HAP-1 (cell line): Measurements from ENCODE around the gene TSHZ2.
"Not testable (repeated sequence)": the region's sequence is repeated elsewhere in the genome, so short reads cannot be mapped to it uniquely, and the experiment has no call there.

Experiments used
- DNase-seq, 2 experiments: peaks; one replicate each; pipeline ENCODE4 v3.0.0-alpha.2; 2016 to 2020; ENCODE audit warnings: low spot score in 2 of 2
- H3K27me3 ChIP-seq: fragments of 250-450 bp; sonication (Bioruptor Pico); 2 replicates; pipeline ENCODE4 v1.5.1; 2020; ENCODE audit warnings: low read depth, mild to moderate bottlenecking, moderate library complexity
- H3K36me3 ChIP-seq: fragments of 250-450 bp; sonication (Bioruptor Pico); replicated peaks from 2 replicates; pipeline ENCODE4 v1.5.1; 2020; ENCODE audit warnings: mild to moderate bottlenecking
- H3K4me1 ChIP-seq: fragments of 250-450 bp; sonication (Bioruptor Pico); 2 replicates; pipeline ENCODE4 v1.5.1; 2020; ENCODE audit warnings: mild to moderate bottlenecking
- H3K4me3 ChIP-seq: fragments of 250-450 bp; sonication (Bioruptor Pico); 2 replicates; pipeline ENCODE4 v1.5.1; 2020; ENCODE audit warnings: mild to moderate bottlenecking, moderate library complexity
- H3K9me3 ChIP-seq: fragments of 250-450 bp; sonication (Bioruptor Pico); 2 replicates; pipeline ENCODE4 v1.5.1; 2020; ENCODE audit warnings: mild to moderate bottlenecking, moderate library complexity
- in situ Hi-C: fragments of 300-500 bp; cut with MboI; formaldehyde crosslinking; loops from 3 replicates; pipeline ENCODE4 v1.14.3; 2020; ENCODE audit warnings: low sequenced_read_pairs, inconsistent platforms, mixed read lengths

The TSHZ2 gene

DNA sequence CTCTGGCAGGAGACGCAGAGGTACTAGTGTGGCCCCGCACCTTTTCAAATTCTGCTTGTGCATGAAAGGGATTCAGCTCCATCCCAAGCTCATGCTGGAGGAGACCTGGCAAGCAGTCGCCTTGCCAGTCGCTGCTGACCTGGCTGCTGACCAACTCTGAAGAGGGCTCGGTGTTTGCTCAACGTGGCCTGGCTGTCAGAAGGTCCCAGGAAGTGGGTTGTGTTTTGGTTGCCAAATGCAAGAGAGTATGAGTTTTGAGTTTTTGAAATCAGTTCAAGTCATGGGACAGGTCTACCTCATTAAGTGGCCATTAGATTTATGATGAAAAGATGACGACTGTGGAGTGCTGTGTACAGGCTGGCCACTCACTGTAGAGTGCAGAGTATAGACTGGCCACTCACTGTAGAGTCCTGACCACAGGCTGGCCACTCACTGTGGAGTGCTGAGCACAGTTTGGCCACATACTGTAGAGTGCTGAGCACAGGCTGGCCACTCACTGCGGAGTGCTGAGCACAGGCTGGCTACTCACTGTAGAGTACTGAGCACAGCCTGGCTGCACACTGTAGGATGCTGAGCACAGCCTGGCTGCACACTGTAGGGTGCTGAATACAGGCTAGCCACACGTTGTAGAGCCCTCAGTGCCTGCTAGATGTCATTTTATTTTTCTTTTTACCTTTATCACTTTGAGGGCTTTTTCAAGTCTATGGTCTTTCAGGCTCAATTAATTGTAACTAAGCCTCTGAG, 427.6 kb downstream of the TSHZ2 start:
- Histone ChIP-seq H3K27me3 (0 out of 2 replicates have a peak, but pooled peaks cover 4% of the 10 kb centered on the region), H3K4me1 (no peaks in the 10 kb centered on the region), H3K4me3 (no peak overlapping the region), H3K36me3 (no peaks in the 10 kb centered on the region), H3K9me3 (no peaks in the 10 kb centered on the region; the same call in 1 of the 2 replicates)
- in situ Hi-C loops, result no loop called here
- DNase-seq, result no peak

DNA sequence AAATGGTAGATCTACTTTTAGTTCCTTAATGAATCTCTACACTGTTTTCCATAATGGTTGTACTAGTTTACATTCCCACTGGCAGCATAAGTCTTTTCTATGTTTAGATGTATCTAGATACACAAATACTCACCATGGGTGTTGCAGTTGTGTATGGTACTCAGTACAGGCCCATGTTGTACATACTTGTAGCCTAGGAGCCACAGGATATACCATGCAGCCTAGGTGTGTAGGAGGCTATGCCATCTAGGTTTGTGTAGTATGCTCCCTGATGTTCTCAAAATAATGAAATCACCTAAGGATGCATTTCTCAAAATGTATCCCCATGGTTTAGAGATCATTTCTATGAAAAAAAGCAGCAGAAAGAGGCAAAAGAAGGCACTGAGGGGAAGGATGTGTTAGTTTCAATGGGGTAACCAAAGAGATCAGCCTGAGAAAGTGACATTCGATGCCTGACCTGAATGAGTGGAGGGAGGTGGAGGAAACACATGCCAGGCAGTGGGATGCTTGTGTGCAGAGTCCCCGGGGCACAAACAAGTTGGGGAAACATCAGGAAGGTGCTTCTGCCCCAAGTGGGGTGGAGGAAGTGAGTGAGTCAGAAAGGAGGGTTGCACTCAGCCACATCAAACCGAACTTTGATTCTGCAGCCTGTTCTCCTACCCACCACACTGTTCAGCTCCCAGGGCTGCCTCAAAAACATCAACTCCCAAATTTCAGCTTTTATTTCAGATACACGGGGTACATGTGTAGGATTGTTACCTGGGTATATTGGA, 430.3 kb downstream of the TSHZ2 start:
- Histone ChIP-seq H3K4me3 (no peak overlapping the region), H3K27me3 (no peaks in the 10 kb centered on the region), H3K36me3 (no peaks in the 10 kb centered on the region), H3K4me1 (no peaks in the 10 kb centered on the region), H3K9me3 (no peaks in the 10 kb centered on the region; the same call in 1 of the 2 replicates)
- in situ Hi-C loops, result no loop called here
- DNase-seq, result no peak

DNA sequence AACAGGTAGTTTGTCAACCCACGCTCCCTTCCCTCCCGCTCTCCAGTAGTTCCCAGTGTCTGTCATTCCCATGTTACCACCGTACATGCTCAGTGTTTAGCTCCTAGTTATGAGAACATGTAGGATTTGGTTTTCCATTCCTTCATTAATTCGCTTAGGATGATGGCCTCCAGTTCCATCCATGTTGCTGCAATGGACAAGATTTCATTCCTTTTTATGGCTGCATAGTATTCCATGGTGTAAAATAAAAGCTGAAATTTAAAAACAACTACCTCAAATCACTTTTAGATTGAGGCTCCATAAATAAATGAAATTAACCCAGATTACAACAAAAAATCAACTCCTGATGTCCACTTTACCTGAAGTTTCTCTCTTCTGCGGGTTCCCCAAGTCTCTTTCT, 430.9 kb downstream of the TSHZ2 start:
- no peaks in the 10 kb centered on the region for H3K4me1 ChIP-seq
- in situ Hi-C loops, result no loop called here

DNA sequence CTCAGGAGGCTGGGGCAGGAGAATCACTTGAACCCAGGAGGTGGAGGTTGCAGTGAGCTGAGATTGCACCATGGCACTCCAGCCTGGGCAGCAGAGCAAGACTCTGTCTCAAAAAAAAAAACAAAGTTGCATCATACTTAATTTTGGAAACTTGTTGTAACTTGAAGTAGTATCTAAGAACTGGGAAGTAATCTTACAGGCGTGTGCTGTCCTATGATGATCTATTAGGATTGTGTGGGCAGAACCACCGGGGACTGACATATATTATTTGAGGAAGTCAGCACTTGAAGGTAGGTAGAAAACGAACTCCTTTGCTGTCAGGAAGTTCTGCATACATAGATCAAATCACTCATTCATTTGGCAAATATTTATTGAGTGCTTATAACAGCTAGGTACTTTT, 433.0 kb downstream of the TSHZ2 start:
- H3K4me3 ChIP-seq, result no peak overlapping the region
- DNase-seq, result no peak
- H3K9me3 ChIP-seq, result no peaks in the 10 kb centered on the region; the same call in 1 of the 2 replicates
- no peaks in the 10 kb centered on the region for H3K4me1 ChIP-seq
- in situ Hi-C loops, result no loop called here
- H3K36me3 ChIP-seq, result no peaks in the 10 kb centered on the region
- H3K27me3 ChIP-seq, result no peaks in the 10 kb centered on the region

More for the DNA sequence above, 430.9 kb downstream of the TSHZ2 start:
- no peaks in the 10 kb centered on the region; the same call in 1 of the 2 replicates for H3K9me3 ChIP-seq
- no peak overlapping the region for H3K4me3 ChIP-seq
- no peaks in the 10 kb centered on the region for H3K36me3 ChIP-seq
- H3K27me3 ChIP-seq, result no peaks in the 10 kb centered on the region
- DNase-seq, result no peak

DNA sequence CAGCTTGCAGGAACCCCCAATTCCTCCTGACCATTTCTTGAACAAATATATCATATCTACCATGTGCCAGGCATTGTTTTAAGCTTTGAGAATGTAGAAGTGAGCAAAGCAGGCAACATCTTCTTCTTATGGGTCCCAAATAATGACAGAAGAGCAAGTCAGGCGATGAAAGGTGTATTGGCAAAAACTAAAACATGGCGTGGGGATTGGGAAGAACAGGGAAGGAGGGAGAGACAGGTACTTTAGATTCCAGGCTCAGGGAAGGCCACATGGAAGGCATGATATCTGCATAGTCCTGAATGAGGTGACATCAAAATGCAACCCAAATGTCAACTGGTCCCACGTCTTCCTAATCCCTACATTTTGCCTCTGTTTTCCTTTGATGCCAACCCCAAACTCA, 434.4 kb downstream of the TSHZ2 start:
- no peaks in the 10 kb centered on the region; the same call in 1 of the 2 replicates for H3K9me3 ChIP-seq

DNA sequence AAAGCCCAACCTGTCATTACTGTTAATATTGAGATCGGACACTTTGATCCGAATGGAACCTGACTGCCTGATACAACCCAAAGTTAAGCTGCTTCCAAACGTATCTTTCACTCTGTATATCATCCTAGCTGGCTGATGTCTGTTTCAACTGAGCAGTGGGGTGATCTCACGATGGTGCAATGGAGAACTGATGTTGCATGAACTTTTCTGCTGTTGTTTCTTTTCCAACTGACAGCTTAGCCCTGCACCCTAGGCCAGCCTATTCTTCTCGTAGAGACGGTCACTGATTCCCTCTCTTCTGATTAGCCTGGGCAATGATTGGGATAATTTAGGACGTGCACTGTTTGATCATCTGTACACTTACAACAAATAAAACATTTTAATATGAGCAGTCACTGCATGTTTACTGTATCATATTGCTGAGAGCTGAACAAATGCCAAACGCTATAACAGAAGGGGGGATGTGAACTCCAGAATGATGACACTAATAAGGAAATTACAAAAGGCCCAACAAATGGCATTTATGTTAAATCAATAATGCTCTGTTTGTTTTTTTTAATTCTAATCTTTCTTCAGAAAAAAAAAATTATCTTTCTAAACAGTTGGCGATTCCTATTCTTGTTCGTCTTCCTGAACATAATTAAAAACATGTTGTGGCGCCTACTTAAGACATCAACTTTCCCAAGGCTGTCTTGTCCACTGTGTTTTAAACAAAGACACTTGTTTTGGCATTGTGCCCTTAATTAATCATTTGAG, 436.7 kb downstream of the TSHZ2 start:
- Histone ChIP-seq H3K4me3 (no peak overlapping the region), H3K36me3 (no peaks in the 10 kb centered on the region), H3K27me3 (no peaks in the 10 kb centered on the region), H3K9me3 (no peaks in the 10 kb centered on the region), H3K4me1 (no peaks in the 10 kb centered on the region)
- no peak for DNase-seq
- in situ Hi-C loops, result no loop called here

More for the DNA sequence above, 434.4 kb downstream of the TSHZ2 start:
- Histone ChIP-seq H3K4me3 (no peak overlapping the region), H3K27me3 (no peaks in the 10 kb centered on the region), H3K4me1 (no peaks in the 10 kb centered on the region), H3K36me3 (no peaks in the 10 kb centered on the region)
- in situ Hi-C loops, result no loop called here
- DNase-seq, result no peak

DNA sequence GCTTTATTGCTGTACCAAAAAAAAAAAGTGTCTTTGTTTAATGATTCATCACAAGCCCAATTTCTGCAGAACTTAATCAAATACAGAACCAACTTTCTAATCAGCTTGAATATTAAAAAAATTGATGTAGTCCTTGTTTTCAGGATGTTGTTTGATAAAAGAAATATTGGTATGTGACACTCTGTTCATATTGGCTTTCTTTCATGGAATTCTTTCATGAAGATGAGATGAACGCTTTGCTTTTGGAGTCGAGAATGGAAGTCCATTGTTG, 437.2 kb downstream of the TSHZ2 start:
- H3K4me3 ChIP-seq, result no peak overlapping the region
- no peaks in the 10 kb centered on the region for H3K27me3 ChIP-seq
- H3K4me1 ChIP-seq, result no peaks in the 10 kb centered on the region
- in situ Hi-C loops, result no loop called here
- DNase-seq, result no peak
- H3K9me3 ChIP-seq, result no peaks in the 10 kb centered on the region
- H3K36me3 ChIP-seq, result no peaks in the 10 kb centered on the region

DNA sequence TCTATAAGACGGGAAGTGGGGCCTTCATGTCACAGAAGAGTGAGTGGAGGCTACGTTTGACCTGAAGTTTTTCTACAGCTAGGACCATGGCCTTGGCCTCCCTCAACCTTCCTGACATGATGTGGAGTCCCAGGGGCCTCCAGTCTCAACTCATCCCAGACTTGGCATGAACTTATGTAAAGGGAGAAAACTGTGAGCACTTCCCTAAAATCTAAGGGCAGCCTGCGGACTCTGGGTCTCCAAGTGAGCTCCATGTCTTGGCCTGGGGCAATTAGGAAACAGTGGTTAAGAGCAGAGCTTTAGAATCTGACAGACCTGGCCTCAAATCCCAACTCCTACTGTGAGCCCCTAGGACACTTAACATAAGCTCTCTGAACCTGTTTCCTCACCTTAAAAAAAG, 439.0 kb downstream of the TSHZ2 start:
- Histone ChIP-seq H3K27me3 (no peaks in the 10 kb centered on the region), H3K36me3 (no peaks in the 10 kb centered on the region), H3K4me1 (no peaks in the 10 kb centered on the region), H3K9me3 (no peaks in the 10 kb centered on the region), H3K4me3 (no peak overlapping the region)
- no peak for DNase-seq
- in situ Hi-C loops, result loop anchor here (5.0 to 10.0 kb wide), 2 partner anchors 141 to 534 kb away; no protein-coding TSS in a partner anchor

DNA sequence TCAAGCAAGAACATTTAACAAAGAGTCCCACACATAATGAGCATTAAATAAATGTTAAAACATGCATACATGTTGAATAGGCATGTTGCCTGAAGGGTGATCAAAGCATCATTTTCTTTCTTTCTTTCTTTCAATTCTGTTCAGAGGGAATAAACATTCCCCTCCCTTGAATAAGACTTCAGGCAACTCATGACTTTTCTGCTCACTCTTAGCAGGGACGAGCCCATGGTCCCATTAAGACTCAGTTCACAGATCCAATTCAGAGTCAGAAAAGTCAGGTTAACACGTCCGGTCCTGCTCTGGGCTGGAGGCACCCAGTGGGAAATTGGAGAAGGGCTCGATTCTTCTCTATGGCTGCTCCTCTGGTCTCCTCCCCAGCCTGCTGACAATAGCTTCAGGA, 439.7 kb downstream of the TSHZ2 start:
- DNase-seq, result no peak
- H3K36me3 ChIP-seq, result no peaks in the 10 kb centered on the region
- no peaks in the 10 kb centered on the region for H3K27me3 ChIP-seq
- in situ Hi-C loops, result loop anchor here (5.0 to 10.0 kb wide), 2 partner anchors 140 to 533 kb away; no protein-coding TSS in a partner anchor
- no peaks in the 10 kb centered on the region for H3K4me1 ChIP-seq
- no peaks in the 10 kb centered on the region for H3K9me3 ChIP-seq
- no peak overlapping the region for H3K4me3 ChIP-seq

DNA sequence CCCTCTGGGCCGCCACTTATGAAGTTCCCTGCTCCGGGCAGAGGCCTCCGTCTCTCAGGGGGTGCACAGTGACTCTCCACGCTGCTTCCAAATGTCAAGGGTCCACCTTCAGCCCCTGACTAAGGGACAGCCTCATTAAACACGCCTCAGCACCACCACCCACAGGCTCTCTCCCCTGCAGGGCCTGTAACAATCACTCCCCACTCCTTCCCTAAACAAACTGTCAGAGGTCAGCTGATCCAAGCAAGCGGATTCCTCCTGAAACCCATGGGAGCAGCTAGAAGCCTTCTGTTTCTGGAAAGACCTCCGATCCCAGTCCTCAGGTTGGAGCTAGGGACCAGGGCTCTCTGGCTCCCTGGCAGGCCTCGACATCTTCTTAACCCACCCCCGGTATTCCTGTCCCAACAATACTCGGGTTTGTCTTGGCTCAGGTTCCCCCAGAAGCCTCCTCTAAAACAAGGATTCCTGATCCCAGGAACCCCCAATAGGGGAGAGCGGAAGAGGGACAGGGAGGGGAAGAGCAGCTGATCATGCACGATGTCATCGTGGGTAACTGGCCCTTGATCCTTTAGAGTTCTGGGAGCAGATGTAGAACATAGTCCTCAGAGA, 440.5 kb downstream of the TSHZ2 start:
- DNase-seq, result no peak
- no peaks in the 10 kb centered on the region for H3K36me3 ChIP-seq
- in situ Hi-C loops, result loop anchor here (5.0 to 10.0 kb wide), 2 partner anchors 140 to 532 kb away; no protein-coding TSS in a partner anchor
- H3K27me3 ChIP-seq, result no peaks in the 10 kb centered on the region
- no peaks in the 10 kb centered on the region for H3K4me1 ChIP-seq
- no peaks in the 10 kb centered on the region for H3K9me3 ChIP-seq
- no peak overlapping the region for H3K4me3 ChIP-seq

DNA sequence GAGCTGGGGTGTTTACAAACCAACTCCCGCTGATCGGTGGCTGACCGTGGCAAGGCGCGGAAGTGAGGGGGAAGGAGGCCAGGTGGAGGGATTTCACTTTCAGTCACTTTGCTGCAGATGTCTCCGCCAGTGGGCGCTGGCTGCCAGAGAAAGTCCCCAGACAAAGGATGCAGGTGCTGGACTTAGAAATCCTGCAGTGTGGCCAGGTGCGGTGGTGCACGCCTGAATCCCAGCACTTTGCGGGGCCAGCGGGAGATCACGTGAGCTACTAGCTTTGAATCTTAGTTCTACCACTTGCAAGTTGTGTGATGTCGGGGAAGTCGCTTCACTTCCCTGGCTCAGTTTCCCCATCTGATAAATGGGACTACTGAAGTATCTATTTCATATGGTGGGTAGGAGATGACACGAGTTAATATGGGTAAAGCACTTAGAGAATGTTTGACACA, 441.1 kb downstream of the TSHZ2 start:
- Histone ChIP-seq H3K36me3 (no peaks in the 10 kb centered on the region), H3K9me3 (no peaks in the 10 kb centered on the region), H3K27me3 (no peaks in the 10 kb centered on the region), H3K4me3 (no peak overlapping the region), H3K4me1 (no peaks in the 10 kb centered on the region)
- DNase-seq, result peak; percentile 38 to 64
- in situ Hi-C loops, result loop anchor here (5.0 to 10.0 kb wide), 2 partner anchors 139 to 532 kb away; no protein-coding TSS in a partner anchor

DNA sequence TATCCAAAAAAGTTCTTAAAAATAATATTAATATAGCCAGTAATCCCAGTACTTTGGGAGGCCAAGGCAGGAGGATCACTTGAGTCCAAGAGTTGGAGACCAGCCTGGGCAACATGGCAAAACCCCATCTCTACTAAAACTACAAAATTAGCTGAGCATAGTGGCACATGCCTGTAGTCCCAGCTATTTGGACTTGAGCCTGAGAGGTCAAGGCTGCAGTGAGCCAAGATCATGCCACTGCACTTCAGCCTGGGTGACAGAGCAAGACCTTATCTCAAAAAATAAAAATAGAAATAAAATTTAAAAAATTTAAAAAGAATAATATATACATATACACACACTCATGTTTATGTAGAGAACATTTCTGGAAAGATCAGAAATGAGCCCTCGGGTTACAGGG, 441.7 kb downstream of the TSHZ2 start:
- H3K36me3 ChIP-seq, H3K27me3 ChIP-seq, H3K4me3 ChIP-seq, DNase-seq, H3K4me1 ChIP-seq, H3K9me3 ChIP-seq: not testable (repeated sequence)
- in situ Hi-C loops, result loop anchor here (5.0 to 10.0 kb wide), 2 partner anchors 138 to 531 kb away; no protein-coding TSS in a partner anchor

DNA sequence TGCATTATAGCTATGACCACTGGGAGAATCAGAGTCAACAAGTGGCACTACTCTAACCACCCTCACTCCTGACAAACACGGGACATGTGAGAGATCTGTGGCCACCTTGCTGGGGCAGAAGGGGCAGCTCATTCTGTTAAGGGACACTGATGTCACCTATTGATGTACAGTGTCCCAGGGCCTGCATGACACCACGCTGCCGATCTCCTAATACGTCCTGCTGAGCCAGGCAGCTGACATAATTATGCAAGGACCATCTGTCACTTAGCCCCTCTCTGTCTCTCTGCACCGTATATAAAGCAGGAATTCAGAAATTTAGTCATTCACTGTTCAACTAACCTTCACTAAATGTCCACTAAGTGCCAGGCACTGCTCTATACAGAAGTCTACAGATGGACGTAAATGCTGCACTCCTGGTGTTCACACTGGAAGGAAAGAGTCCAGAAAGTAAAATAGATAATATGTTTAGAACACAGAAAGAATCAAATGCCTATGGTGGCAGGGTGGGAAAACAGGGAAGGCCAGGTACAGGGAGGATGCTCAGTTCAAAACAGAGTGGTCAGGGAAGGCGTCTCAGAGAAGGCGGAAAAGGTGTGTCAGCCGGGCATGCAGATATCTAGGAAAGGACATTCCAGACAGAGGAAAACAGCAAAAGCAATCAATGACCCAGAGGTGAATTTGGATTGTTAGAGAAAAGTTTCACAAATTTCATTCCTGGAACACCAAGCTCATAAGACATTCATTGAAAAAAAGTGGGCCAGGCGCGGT, 447.7 kb downstream of the TSHZ2 start:
- no peak for DNase-seq
- Histone ChIP-seq H3K36me3 (no peaks in the 10 kb centered on the region), H3K9me3 (no peaks in the 10 kb centered on the region), H3K4me3 (no peak overlapping the region), H3K4me1 (no peaks in the 10 kb centered on the region), H3K27me3 (no peaks in the 10 kb centered on the region)
- in situ Hi-C loops, result loop anchor here (10.0 kb wide), 1 partner anchor 525 kb away; no protein-coding TSS in a partner anchor
